ENCODE results near the gene PRAMEF17.
"Not testable (repeated sequence)": the region's sequence is repeated elsewhere in the genome, so short reads cannot be mapped to it uniquely, and the experiment has no call there.

Gene PRAMEF17

GRCh38 chr1:13393004-13393403 lies 3.6 kb downstream of the PRAMEF17 start:
- H3K4me3 ChIP-seq (ENCODE audit: low read depth, low read length); H3K36me3 ChIP-seq (ENCODE audit: control insufficient read depth, insufficient read depth, low read length); H3K4me1 ChIP-seq (ENCODE audit: control insufficient read depth, insufficient read depth, low read length); H3K27me3 ChIP-seq (ENCODE audit: control insufficient read depth, insufficient read depth, low read length); H3K9ac ChIP-seq (ENCODE audit: low read depth, low read length); H3K9me3 ChIP-seq (ENCODE audit: control insufficient read depth, insufficient read depth, low read length): not testable (repeated sequence)

GRCh38 chr1:13394761-13395160 lies 5.3 kb downstream of the PRAMEF17 start:
- H3K4me1 ChIP-seq (ENCODE audit: control insufficient read depth, insufficient read depth, low read length); H3K27me3 ChIP-seq (ENCODE audit: control insufficient read depth, insufficient read depth, low read length); H3K4me3 ChIP-seq (ENCODE audit: low read depth, low read length); H3K9ac ChIP-seq (ENCODE audit: low read depth, low read length); H3K36me3 ChIP-seq (ENCODE audit: control insufficient read depth, insufficient read depth, low read length); H3K9me3 ChIP-seq (ENCODE audit: control insufficient read depth, insufficient read depth, low read length): not testable (repeated sequence)

DNA sequence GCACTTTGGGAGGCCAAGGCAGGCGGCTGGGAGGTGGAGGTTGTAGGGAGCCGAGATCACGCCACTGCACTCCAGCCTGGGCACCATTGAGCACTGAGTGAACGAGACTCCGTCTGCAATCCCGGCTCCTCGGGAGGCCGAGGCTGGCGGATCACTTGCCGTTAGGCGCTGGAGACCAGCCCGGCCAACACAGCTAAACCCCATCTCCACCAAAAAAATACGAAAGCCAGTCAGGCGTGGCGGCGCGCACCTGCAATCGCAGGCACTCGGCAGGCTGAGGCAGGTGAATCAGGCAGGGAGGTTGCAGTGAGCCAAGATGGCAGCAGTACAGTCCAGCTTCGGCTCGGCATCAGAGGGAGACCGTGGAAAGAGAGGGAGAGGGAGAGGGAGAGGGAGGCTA lies 5.9 kb downstream of the PRAMEF17 start:
- not testable (repeated sequence) for H3K9ac ChIP-seq (ENCODE audit: low read depth, low read length); H3K9me3 ChIP-seq (ENCODE audit: control insufficient read depth, insufficient read depth, low read length); H3K4me1 ChIP-seq (ENCODE audit: control insufficient read depth, insufficient read depth, low read length); H3K36me3 ChIP-seq (ENCODE audit: control insufficient read depth, insufficient read depth, low read length); H3K4me3 ChIP-seq (ENCODE audit: low read depth, low read length); H3K27me3 ChIP-seq (ENCODE audit: control insufficient read depth, insufficient read depth, low read length)

- Histone ChIP-seq H3K4me1 (ENCODE audit: control insufficient read depth, insufficient read depth, low read length) (no peaks in the 10 kb centered on the region), H3K36me3 (ENCODE audit: control insufficient read depth, insufficient read depth, low read length) (no peaks in the 10 kb centered on the region), H3K27me3 (ENCODE audit: control insufficient read depth, insufficient read depth, low read length) (no peaks in the 10 kb centered on the region), H3K9me3 (ENCODE audit: control insufficient read depth, insufficient read depth, low read length) (peaks cover 4% of the 10 kb centered on the region), H3K9ac (ENCODE audit: low read depth, low read length) (no peak overlapping the region), H3K4me3 (ENCODE audit: low read depth, low read length) (no peak overlapping the region)
These were observed 18.4 kb downstream of the PRAMEF17 start for GRCh38 chr1:13407811-13408210.

DNA sequence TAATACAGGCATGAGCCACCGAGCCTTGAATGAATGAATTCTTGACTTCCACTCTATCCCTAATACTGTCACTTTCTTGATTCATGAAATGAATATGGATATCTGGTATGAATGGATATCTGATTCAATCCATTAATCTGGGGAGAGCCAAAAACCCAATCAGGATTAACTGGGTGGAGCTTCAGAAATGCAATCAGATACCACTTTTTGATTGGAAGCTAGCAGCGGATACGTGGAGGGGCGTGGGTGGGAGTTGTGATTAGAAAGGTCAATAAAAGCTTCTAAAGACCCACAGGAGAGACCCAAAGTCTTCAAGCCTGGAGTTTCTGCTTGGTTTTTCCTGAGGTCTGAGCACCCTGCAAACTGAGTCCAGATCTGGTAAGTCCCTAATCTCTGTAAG lies 20.7 kb downstream of the PRAMEF17 start, which contains the start of gene PRAMEF20:
Gene PRAMEF20, plus strand, starts transcription at position 301 of the 400 bp plus-strand sequence. CDS start 5,905 bp downstream, outside the sequence.
- not testable (repeated sequence) for H3K9me3 ChIP-seq (ENCODE audit: control insufficient read depth, insufficient read depth, low read length); H3K4me3 ChIP-seq (ENCODE audit: low read depth, low read length); H3K36me3 ChIP-seq (ENCODE audit: control insufficient read depth, insufficient read depth, low read length); H3K9ac ChIP-seq (ENCODE audit: low read depth, low read length); H3K27me3 ChIP-seq (ENCODE audit: control insufficient read depth, insufficient read depth, low read length); H3K4me1 ChIP-seq (ENCODE audit: control insufficient read depth, insufficient read depth, low read length)

DNA sequence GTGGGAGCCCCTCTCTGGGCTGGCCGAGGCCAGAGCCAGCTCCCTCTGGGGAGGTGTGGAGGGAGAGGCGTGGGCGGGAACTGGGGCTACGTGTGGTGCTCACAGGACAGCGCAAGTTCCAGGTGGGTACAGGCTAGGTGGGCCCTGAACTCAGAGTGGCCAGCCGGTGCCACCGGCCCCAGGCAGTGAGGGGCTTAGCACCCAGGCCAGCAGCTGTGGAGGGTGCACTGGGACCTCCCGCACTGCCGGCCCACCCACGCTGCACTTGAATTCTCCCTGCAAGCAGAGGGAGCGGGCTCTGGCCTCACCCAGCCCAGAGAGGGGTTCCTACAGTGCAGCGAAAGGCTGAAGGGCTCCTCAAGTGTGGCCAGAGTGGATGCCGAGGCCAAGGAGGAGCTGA lies 41.1 kb downstream of the PRAMEF17 start:
- Histone ChIP-seq H3K9ac (ENCODE audit: low read depth, low read length) (no peak overlapping the region), H3K4me1 (ENCODE audit: control insufficient read depth, insufficient read depth, low read length) (no peaks in the 10 kb centered on the region), H3K9me3 (ENCODE audit: control insufficient read depth, insufficient read depth, low read length) (no peaks in the 10 kb centered on the region), H3K4me3 (ENCODE audit: low read depth, low read length) (no peak overlapping the region), H3K36me3 (ENCODE audit: control insufficient read depth, insufficient read depth, low read length) (no peaks in the 10 kb centered on the region), H3K27me3 (ENCODE audit: control insufficient read depth, insufficient read depth, low read length) (no peaks in the 10 kb centered on the region)

DNA sequence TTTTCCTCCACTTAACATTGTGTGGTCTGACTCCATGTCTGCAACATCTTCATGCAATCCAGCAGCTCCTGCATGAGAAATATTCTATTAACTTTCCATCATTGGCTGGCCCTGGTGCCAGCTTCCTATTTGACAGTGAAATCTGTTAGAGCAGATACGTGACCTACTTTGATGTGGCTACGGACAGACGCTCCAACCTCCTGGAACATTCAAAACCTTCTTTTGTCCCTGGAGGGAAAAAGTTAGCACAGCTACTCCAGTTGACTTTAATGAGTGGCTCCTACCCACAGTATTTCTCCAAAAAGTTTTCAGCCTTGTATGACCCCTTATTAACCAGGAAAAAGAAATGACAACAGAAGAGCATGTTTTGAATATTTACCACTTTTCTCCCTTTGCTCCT lies 42.8 kb downstream of the PRAMEF17 start:
- no peaks in the 10 kb centered on the region for H3K27me3 ChIP-seq (ENCODE audit: control insufficient read depth, insufficient read depth, low read length)
- H3K9ac ChIP-seq (ENCODE audit: low read depth, low read length): no peak overlapping the region
- no peak overlapping the region for H3K4me3 ChIP-seq (ENCODE audit: low read depth, low read length)
- H3K4me1 ChIP-seq (ENCODE audit: control insufficient read depth, insufficient read depth, low read length): no peaks in the 10 kb centered on the region
- no peaks in the 10 kb centered on the region for H3K36me3 ChIP-seq (ENCODE audit: control insufficient read depth, insufficient read depth, low read length)
- H3K9me3 ChIP-seq (ENCODE audit: control insufficient read depth, insufficient read depth, low read length): no peaks in the 10 kb centered on the region

GRCh38 chr1:13433694-13434358 lies 44.4 kb downstream of the PRAMEF17 start:
- H3K4me1 ChIP-seq (ENCODE audit: control insufficient read depth, insufficient read depth, low read length); H3K9ac ChIP-seq (ENCODE audit: low read depth, low read length); H3K4me3 ChIP-seq (ENCODE audit: low read depth, low read length); H3K27me3 ChIP-seq (ENCODE audit: control insufficient read depth, insufficient read depth, low read length); H3K9me3 ChIP-seq (ENCODE audit: control insufficient read depth, insufficient read depth, low read length); H3K36me3 ChIP-seq (ENCODE audit: control insufficient read depth, insufficient read depth, low read length): not testable (repeated sequence)

GRCh38 chr1:13435458-13435857 lies 46.0 kb downstream of the PRAMEF17 start:
- Histone ChIP-seq H3K27me3 (ENCODE audit: control insufficient read depth, insufficient read depth, low read length) (no peaks in the 10 kb centered on the region), H3K4me3 (ENCODE audit: low read depth, low read length) (no peak overlapping the region), H3K36me3 (ENCODE audit: control insufficient read depth, insufficient read depth, low read length) (no peaks in the 10 kb centered on the region), H3K9me3 (ENCODE audit: control insufficient read depth, insufficient read depth, low read length) (no peaks in the 10 kb centered on the region), H3K9ac (ENCODE audit: low read depth, low read length) (no peak overlapping the region), H3K4me1 (ENCODE audit: control insufficient read depth, insufficient read depth, low read length) (no peaks in the 10 kb centered on the region)

DNA sequence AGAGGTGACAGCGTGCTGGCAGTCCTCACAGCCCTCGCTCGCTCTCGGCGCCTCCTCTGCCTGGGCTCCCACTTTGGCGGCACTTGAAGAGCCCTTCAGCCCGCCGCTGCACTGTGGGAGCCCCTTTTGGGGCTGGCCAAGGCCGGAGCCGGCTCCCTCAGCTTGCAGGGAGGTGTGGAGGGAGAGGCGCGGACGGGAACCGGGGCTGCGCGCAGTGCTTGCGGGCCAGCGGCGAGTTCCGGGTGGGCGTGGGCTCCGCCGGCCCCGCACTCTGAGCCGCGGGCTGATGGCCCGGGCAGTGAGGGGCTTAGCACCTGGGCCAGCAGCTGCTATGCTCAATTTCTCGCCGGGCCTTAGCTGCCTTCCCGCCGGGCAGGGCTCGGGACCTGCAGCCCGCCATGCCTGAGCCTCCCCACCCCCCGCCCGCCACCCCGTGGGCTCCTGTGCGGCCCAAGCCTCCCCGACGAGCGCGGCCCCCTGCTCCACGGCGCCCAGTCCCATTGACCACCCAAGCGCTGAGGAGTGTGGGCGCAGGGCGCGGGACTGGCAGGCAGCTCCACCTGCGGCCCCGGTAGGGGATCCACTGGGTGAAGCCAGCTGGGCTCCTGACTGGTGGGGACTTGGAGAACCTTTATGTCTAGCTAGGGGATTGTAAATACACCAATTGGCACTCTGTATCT lies 49.8 kb downstream of the PRAMEF17 start:
- H3K4me3 ChIP-seq (ENCODE audit: low read depth, low read length); H3K9me3 ChIP-seq (ENCODE audit: control insufficient read depth, insufficient read depth, low read length); H3K9ac ChIP-seq (ENCODE audit: low read depth, low read length); H3K36me3 ChIP-seq (ENCODE audit: control insufficient read depth, insufficient read depth, low read length); H3K27me3 ChIP-seq (ENCODE audit: control insufficient read depth, insufficient read depth, low read length); H3K4me1 ChIP-seq (ENCODE audit: control insufficient read depth, insufficient read depth, low read length): not testable (repeated sequence)
